ENCODE measurements around the gene DNER. TPM values are rescaled to one million over a fixed set of nuclear protein-coding genes. Genes with fewer than 3 reads are reported as not detected.

The DNER gene
- total and polyA plus RNA-seq, 2 donors (not counting 3 experiments of a cell fraction or from before 2014, with no cell fraction given) = 0.01 TPM; not detected in 1

- Histone ChIP-seq H2AFZ (ENCODE audit: low read depth, low read length) (no peak overlapping the region), H3K4me1 (ENCODE audit: control insufficient read depth, extremely low read depth, insufficient read depth, low read length) (no peaks in the 10 kb centered on the region), H3K9me3 (replicated peaks; ENCODE audit: control insufficient read depth, insufficient read depth, low read length) (no peaks in the 10 kb centered on the region), H3K27me3 (ENCODE audit: control insufficient read depth in 2 of 2, insufficient read depth in 2 of 2, low read length in 2 of 2) (no peaks in the 10 kb centered on the region), H3K9me1 (replicated peaks; ENCODE audit: control insufficient read depth, extremely low read depth, insufficient read depth, low read length) (no peaks in the 10 kb centered on the region), H3K4me3 (replicated peaks in 1 of 3; ENCODE audit: insufficient read depth in 1 of 3, low read depth in 1 of 3, low read length in 3 of 3) (no peak overlapping the region), H3K36me3 (ENCODE audit: control insufficient read depth in 2 of 2, extremely low read depth in 1 of 2, insufficient read depth in 2 of 2, low read length in 2 of 2) (no peaks in the 10 kb centered on the region), H4K20me1 (replicated peaks; ENCODE audit: control insufficient read depth, extremely low read depth, insufficient read depth, low read length) (no peaks in the 10 kb centered on the region), H3K4me2 (ENCODE audit: insufficient read depth, low read length) (no peak overlapping the region), H3K9ac (replicated peaks; ENCODE audit: extremely low read depth, insufficient read depth, low read length) (no peak overlapping the region), H3K79me2 (ENCODE audit: control insufficient read depth, insufficient read depth, low read length) (no peaks in the 10 kb centered on the region), H3K27ac (ENCODE audit: insufficient read depth, low read depth, low read length) (no peak overlapping the region)
- BruUV-seq (replicated peaks) = no TSS peak
- POLR2A ChIA-PET = no interaction called here
- FAIRE-seq = no peak
- intact Hi-C loops (cut with micrococcal nuclease) = no loop called here
- DNase-seq (ENCODE audit: low read depth, low spot score) = no peak
- dilution Hi-C loops (cut with MboI; ENCODE audit: extremely low pct_ligation_motif_present, low sequenced_read_pairs) = no loop called here
- TF ChIP-seq POLR2AphosphoS5 (IDR thresholded peaks at IDR 0.05; ENCODE audit: insufficient read depth, low read depth, low read length) = no peak
- TF ChIP-seq POLR2A (IDR thresholded peaks at IDR 0.05; ENCODE audit: low read depth, low read length) = no peak
- TF ChIP-seq MAX (IDR thresholded peaks at IDR 0.05; ENCODE audit: insufficient read depth, insufficient read length) = no peak
- CTCF ChIA-PET = interaction anchor here (0.8 to 2.7 kb wide), 2 partner anchors 10 to 13 kb away, joined by 3 to 9 read pairs; no protein-coding TSS in a partner anchor
Observed at GRCh38 chr2:229417916-229418315, 296.4 kb downstream of the DNER start.

DNA sequence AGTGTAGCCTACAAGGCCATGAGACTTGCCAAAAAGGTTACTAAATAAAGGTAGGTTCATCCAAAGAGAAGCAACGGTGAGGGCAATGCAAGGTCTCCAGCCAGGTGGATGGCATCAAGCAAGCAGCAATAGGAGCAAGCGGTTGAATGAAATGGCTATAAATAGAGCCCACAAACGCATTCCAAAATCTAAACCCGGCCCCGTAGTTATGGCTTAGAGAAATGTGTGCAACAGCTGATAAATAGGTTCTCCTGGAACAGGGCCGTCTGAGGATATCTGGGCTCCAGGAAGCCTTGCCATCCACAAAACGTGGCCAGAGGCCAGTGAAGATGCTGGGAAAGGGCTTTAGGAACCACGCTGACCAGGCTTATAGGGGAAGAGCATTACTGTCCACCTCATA, 297.2 kb downstream of the DNER start:
- Histone ChIP-seq H3K4me2 (ENCODE audit: insufficient read depth, low read length) (no peak overlapping the region), H3K27me3 (ENCODE audit: control insufficient read depth in 2 of 2, insufficient read depth in 2 of 2, low read length in 2 of 2) (no peaks in the 10 kb centered on the region), H3K79me2 (ENCODE audit: control insufficient read depth, insufficient read depth, low read length) (no peaks in the 10 kb centered on the region), H3K27ac (ENCODE audit: insufficient read depth, low read depth, low read length) (no peak overlapping the region), H3K36me3 (ENCODE audit: control insufficient read depth in 2 of 2, extremely low read depth in 1 of 2, insufficient read depth in 2 of 2, low read length in 2 of 2) (no peaks in the 10 kb centered on the region), H3K4me3 (replicated peaks in 1 of 3; ENCODE audit: insufficient read depth in 1 of 3, low read depth in 1 of 3, low read length in 3 of 3) (no peak overlapping the region), H3K9me3 (replicated peaks; ENCODE audit: control insufficient read depth, insufficient read depth, low read length) (no peaks in the 10 kb centered on the region), H2AFZ (ENCODE audit: low read depth, low read length) (no peak overlapping the region), H3K9me1 (replicated peaks; ENCODE audit: control insufficient read depth, extremely low read depth, insufficient read depth, low read length) (no peaks in the 10 kb centered on the region), H4K20me1 (replicated peaks; ENCODE audit: control insufficient read depth, extremely low read depth, insufficient read depth, low read length) (no peaks in the 10 kb centered on the region), H3K4me1 (ENCODE audit: control insufficient read depth, extremely low read depth, insufficient read depth, low read length) (no peaks in the 10 kb centered on the region), H3K9ac (replicated peaks; ENCODE audit: extremely low read depth, insufficient read depth, low read length) (no peak overlapping the region)
- dilution Hi-C loops (cut with MboI; ENCODE audit: extremely low pct_ligation_motif_present, low sequenced_read_pairs) = no loop called here
- no peak for FAIRE-seq
- intact Hi-C loops (cut with micrococcal nuclease) = no loop called here
- CTCF ChIA-PET = interaction anchor here (0.8 to 2.7 kb wide), 2 partner anchors 9 to 14 kb away, joined by 3 to 9 read pairs; no protein-coding TSS in a partner anchor
- no peak for DNase-seq (ENCODE audit: low read depth, low spot score)
- no TSS peak for BruUV-seq (replicated peaks)
- POLR2A ChIA-PET = no interaction called here
- TF ChIP-seq GATA2 (IDR thresholded peaks at IDR 0.05; ENCODE audit: insufficient read depth, insufficient read length, low read depth, low read length) (no peak), JUN (IDR thresholded peaks at IDR 0.05; ENCODE audit: borderline replicate concordance, insufficient read depth, insufficient read length, low read depth) (no peak), MYC (IDR thresholded peaks at IDR 0.05; ENCODE audit: low read depth, low read length) (no peak), POLR2A (IDR thresholded peaks at IDR 0.05; ENCODE audit: low read depth, low read length) (no peak), EZH2 (IDR thresholded peaks at IDR 0.05; ENCODE audit: borderline replicate concordance, low read depth, low read length, severe bottlenecking) (no peak), MAX (IDR thresholded peaks at IDR 0.05; ENCODE audit: insufficient read depth, insufficient read length) (no peak), POLR2AphosphoS5 (IDR thresholded peaks at IDR 0.05; ENCODE audit: insufficient read depth, low read depth, low read length) (no peak), FOS (IDR thresholded peaks at IDR 0.05; ENCODE audit: borderline replicate concordance, insufficient read depth, low read length) (no peak)
- TF ChIP-seq, protein P1, sequence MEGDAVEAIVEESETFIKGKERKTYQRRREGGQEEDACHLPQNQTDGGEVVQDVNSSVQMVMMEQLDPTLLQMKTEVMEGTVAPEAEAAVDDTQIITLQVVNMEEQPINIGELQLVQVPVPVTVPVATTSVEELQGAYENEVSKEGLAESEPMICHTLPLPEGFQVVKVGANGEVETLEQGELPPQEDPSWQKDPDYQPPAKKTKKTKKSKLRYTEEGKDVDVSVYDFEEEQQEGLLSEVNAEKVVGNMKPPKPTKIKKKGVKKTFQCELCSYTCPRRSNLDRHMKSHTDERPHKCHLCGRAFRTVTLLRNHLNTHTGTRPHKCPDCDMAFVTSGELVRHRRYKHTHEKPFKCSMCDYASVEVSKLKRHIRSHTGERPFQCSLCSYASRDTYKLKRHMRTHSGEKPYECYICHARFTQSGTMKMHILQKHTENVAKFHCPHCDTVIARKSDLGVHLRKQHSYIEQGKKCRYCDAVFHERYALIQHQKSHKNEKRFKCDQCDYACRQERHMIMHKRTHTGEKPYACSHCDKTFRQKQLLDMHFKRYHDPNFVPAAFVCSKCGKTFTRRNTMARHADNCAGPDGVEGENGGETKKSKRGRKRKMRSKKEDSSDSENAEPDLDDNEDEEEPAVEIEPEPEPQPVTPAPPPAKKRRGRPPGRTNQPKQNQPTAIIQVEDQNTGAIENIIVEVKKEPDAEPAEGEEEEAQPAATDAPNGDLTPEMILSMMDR (IDR thresholded peaks at IDR 0.05; ENCODE audit: extremely low read depth in 1 of 2, insufficient read depth in 1 of 2, low read depth in 1 of 2, low read length in 2 of 2) = no peak
